Measurements from ENCODE around the gene RABEP2. TPM values are rescaled to one million over a fixed set of nuclear protein-coding genes. Genes with fewer than 3 reads are reported as not detected.
"Not testable (repeated sequence)": the region's sequence is repeated elsewhere in the genome, so short reads cannot be mapped to it uniquely, and the experiment has no call there.

Gene RABEP2
- total RNA-seq, 1 donor from 2014 or later: 24.9 TPM

GRCh38 chr16:28905229-28905754 is 19.7 kb downstream of the RABEP2 start:
- intact Hi-C loops (cut with micrococcal nuclease): no loop called here

GRCh38 chr16:28904828-28905227 is 20.2 kb downstream of the RABEP2 start:
- intact Hi-C loops (cut with micrococcal nuclease): no loop called here

GRCh38 chr16:28904363-28904762 is 20.7 kb downstream of the RABEP2 start:
- intact Hi-C loops (cut with micrococcal nuclease): no loop called here

GRCh38 chr16:28903344-28904042 is 21.5 kb downstream of the RABEP2 start:
- intact Hi-C loops (cut with micrococcal nuclease): no loop called here

GRCh38 chr16:28902909-28903308 is 22.1 kb downstream of the RABEP2 start:
- intact Hi-C loops (cut with micrococcal nuclease): no loop called here

- intact Hi-C loops (cut with micrococcal nuclease): no loop called here
Observed at GRCh38 chr16:28901862-28902261, 23.2 kb downstream of the RABEP2 start.

- intact Hi-C loops (cut with micrococcal nuclease): no loop called here
Observed at GRCh38 chr16:28900601-28901000, 24.4 kb downstream of the RABEP2 start.

GRCh38 chr16:28899882-28900590 is 25.0 kb downstream of the RABEP2 start:
- intact Hi-C loops (cut with micrococcal nuclease): no loop called here

- intact Hi-C loops (cut with micrococcal nuclease): no loop called here
Observed at GRCh38 chr16:28898942-28899341, 26.1 kb downstream of the RABEP2 start.

GRCh38 chr16:28898266-28898665 is 26.8 kb downstream of the RABEP2 start:
- intact Hi-C loops (cut with micrococcal nuclease): no loop called here

GRCh38 chr16:28897826-28898225 is 27.2 kb downstream of the RABEP2 start:
- intact Hi-C loops (cut with micrococcal nuclease): no loop called here

GRCh38 chr16:28895609-28896008 is 29.4 kb downstream of the RABEP2 start:
- intact Hi-C loops (cut with micrococcal nuclease): no loop called here

- intact Hi-C loops (cut with micrococcal nuclease): no loop called here
Observed at GRCh38 chr16:28893291-28893690, 31.7 kb downstream of the RABEP2 start.

- intact Hi-C loops (cut with micrococcal nuclease): no loop called here
Observed at GRCh38 chr16:28891964-28892890, 32.8 kb downstream of the RABEP2 start.

GRCh38 chr16:28890355-28890754 is 34.7 kb downstream of the RABEP2 start:
- intact Hi-C loops (cut with micrococcal nuclease): not testable (repeated sequence)

GRCh38 chr16:28886945-28887344 is 38.1 kb downstream of the RABEP2 start:
- intact Hi-C loops (cut with micrococcal nuclease): no loop called here

GRCh38 chr16:28884045-28884444 is 41.0 kb downstream of the RABEP2 start:
- intact Hi-C loops (cut with micrococcal nuclease): no loop called here

- intact Hi-C loops (cut with micrococcal nuclease): no loop called here
Observed at GRCh38 chr16:28883221-28883996, 41.6 kb downstream of the RABEP2 start.

GRCh38 chr16:28882551-28883160 is 42.4 kb downstream of the RABEP2 start:
- intact Hi-C loops (cut with micrococcal nuclease): no loop called here

- intact Hi-C loops (cut with micrococcal nuclease): not testable (repeated sequence)
Observed at GRCh38 chr16:28881565-28881964, 43.5 kb downstream of the RABEP2 start.

All from T-helper 1 cell treated with Interleukin-12 subunit alpha and Interleukin-12 subunit beta and Interleukin-4 antibody, amounts not matched to agents 30 ng/mL and 1 ng/mL, for 36 hours (primary cell).